Prostate gland (tissue), 2 donors: ENCODE data around the gene S100A13. TPM values are rescaled to one million over a fixed set of nuclear protein-coding genes. Genes with fewer than 3 reads are reported as not detected.

Experiments
- DNase-seq: peaks from one replicate; pipeline ENCODE4 v3.0.0-alpha.2; 2019; ENCODE audit warnings: low spot score
- H3K27ac ChIP-seq, 2 donors: fragments of 200-600 bp; sonication (generic); 2 replicates each; pipeline ENCODE4 v1.5.1; 2017 to 2019
- H3K27me3 ChIP-seq: fragments of 200-600 bp; sonication (generic); replicated peaks from 2 replicates; pipeline ENCODE4 v1.5.1; 2019; ENCODE audit not compliant: insufficient read depth
- H3K36me3 ChIP-seq, 2 donors: fragments of 200-600 bp; sonication (generic); 1 replicate in 1 of 2; 2 replicates in 1 of 2; pipeline versions ENCODE4 v1.5.1 to v1.8.1; 2017 to 2019
- H3K4me1 ChIP-seq: fragments of 200-600 bp; sonication (generic); replicated peaks from 2 replicates; pipeline ENCODE4 v1.5.1; 2019
- H3K4me3 ChIP-seq, 2 donors: fragments of 200-600 bp; sonication (generic); 2 replicates each; pipeline ENCODE4 v1.5.1; 2017 to 2019
- H3K9me3 ChIP-seq: fragments of 200-600 bp; sonication (generic); 2 replicates; pipeline ENCODE4 v1.5.1; 2017
- CTCF ChIP-seq, 4 experiments: fragments of 200-600 bp in 2 of 4; fragments of 450-650 bp in 2 of 4; sonication (generic) in 2 of 4; IDR thresholded peaks; 1 replicate in 3 of 4; 2 replicates in 1 of 4; pipeline ENCODE4 v1.5.1; 2016 to 2019; ENCODE audit warnings: antibody characterized with exemption in 4 of 4, mild to moderate bottlenecking in 2 of 4, moderate library complexity in 2 of 4
- POLR2A ChIP-seq: fragments of 450-650 bp; IDR thresholded peaks from one replicate; pipeline ENCODE4 v1.6.1; 2016; ENCODE audit warnings: antibody characterized with exemption, mild to moderate bottlenecking
- POLR2AphosphoS5 ChIP-seq: sonication (generic); formaldehyde crosslinking; IDR thresholded peaks from one replicate; pipeline ENCODE4 v1.6.1; 2017; ENCODE audit warnings: antibody characterized with exemption
- WGBS: methylation state at CpG from one replicate; pipeline ENCODE4 v1.1.5; 2018; 5-methylcytosine and 5-hydroxymethylcytosine counted together
- intact Hi-C: fragments of 100-400 bp; cut with DNase I; formaldehyde crosslinking; loops from one replicate; pipeline ENCODE4 v1.14.2; 2022
- total RNA-seq, 2 donors: library from RNA; depleted of rRNA; stranded (reverse); fragments of >200 nt; gene quantifications; one replicate each; pipeline ENCODE4 v1.1.0, GENCODE V29; 2016

S100A13 gene
- total RNA-seq, 2 donors from 2014 or later, result 53.3 to 96.5 TPM

- Histone ChIP-seq H3K9me3 (no peaks in the 10 kb centered on the region), H3K4me1 (no peaks in the 10 kb centered on the region), H3K36me3 (peaks cover 4 to 9% of the 10 kb centered on the region in 2 donors), H3K4me3 (no peak overlapping the region), H3K27ac (peak overlapping the region in 1 of 2 donors; percentile 24), H3K27me3 (no peaks in the 10 kb centered on the region)
- no peak for TF ChIP-seq POLR2A
- TF ChIP-seq POLR2AphosphoS5, result no peak
- no peak for TF ChIP-seq CTCF (IDR thresholded peaks at IDR 0.05)
- intact Hi-C loops, result no loop called here
- 97% methylated on average over 9 of the region's 9 CpGs for WGBS
- DNase-seq, result no peak
Observed at GRCh38 chr1:153636312-153636711, 9.0 kb upstream of the S100A13 start.

- H3K27ac ChIP-seq, result no peak overlapping the region
- H3K4me3 ChIP-seq, result peak overlapping the region in 1 of 2 donors; percentile 93
- H3K27me3 ChIP-seq, result no peaks in the 10 kb centered on the region
- 84% methylated on average over 7 of the region's 7 CpGs for WGBS
- peaks cover 4 to 9% of the 10 kb centered on the region in 2 donors for H3K36me3 ChIP-seq
- H3K9me3 ChIP-seq, result no peaks in the 10 kb centered on the region
- TF ChIP-seq POLR2A, result no peak
- TF ChIP-seq CTCF (IDR thresholded peaks at IDR 0.05), result no peak
- no peak for TF ChIP-seq POLR2AphosphoS5
- intact Hi-C loops, result loop anchor here (2.0 kb wide), 1 partner anchor 23 kb away; the partner anchor contains the start of gene SNAPIN
- DNase-seq, result no peak
- no peaks in the 10 kb centered on the region for H3K4me1 ChIP-seq
Observed at GRCh38 chr1:153635872-153636271, 8.6 kb upstream of the S100A13 start.

- DNase-seq, result peak; percentile 98
- H3K36me3 ChIP-seq, result peaks cover 0 to 9% of the 10 kb centered on the region in 2 donors
- no peaks in the 10 kb centered on the region for H3K9me3 ChIP-seq
- H3K4me3 ChIP-seq, result peak within 1 kb of the TSS; percentile 76 to 93
- H3K27ac ChIP-seq, result peak within 1 kb of the TSS; percentile 99 to 100
- no peaks in the 10 kb centered on the region for H3K4me1 ChIP-seq
- intact Hi-C loops, result loop anchor here (2.0 kb wide), 2 partner anchors 21 to 25 kb away; partner anchors contain the start of genes S100A16 and SNAPIN
- TF ChIP-seq CTCF (IDR thresholded peaks at IDR 0.05), result peak in 2 of 4 experiments; percentile 26 to 44
- peak; percentile 98 for TF ChIP-seq POLR2AphosphoS5
- TF ChIP-seq POLR2A, result peak; percentile 94
- 1% methylated on average over 65 of the region's 65 CpGs for WGBS
- H3K27me3 ChIP-seq, result no peaks in the 10 kb centered on the region
Observed at GRCh38 chr1:153633754-153634665, 6.7 kb upstream of the S100A13 start, which contains the start of gene CHTOP. Gene CHTOP, plus strand, starts transcription at chr1:153634066. Its CDS starts 2,523 bp downstream, at chr1:153636589.

- TF ChIP-seq CTCF (IDR thresholded peaks at IDR 0.05), result no peak
- TF ChIP-seq POLR2AphosphoS5, result no peak
- no peak for TF ChIP-seq POLR2A
- DNase-seq, result no peak
- 45% methylated on average over 18 of the region's 18 CpGs for WGBS
- peak overlapping the region; percentile 76 to 93 for H3K4me3 ChIP-seq
- no peaks in the 10 kb centered on the region for H3K9me3 ChIP-seq
- H3K27me3 ChIP-seq, result no peaks in the 10 kb centered on the region
- intact Hi-C loops, result loop anchor here (2.0 kb wide), 1 partner anchor 20 kb away; the partner anchor contains the start of gene S100A16
- H3K27ac ChIP-seq, result peak overlapping the region; percentile 99 to 100
- H3K36me3 ChIP-seq, result peaks cover 0 to 6% of the 10 kb centered on the region in 2 donors
- no peaks in the 10 kb centered on the region for H3K4me1 ChIP-seq
Observed at GRCh38 chr1:153633161-153633753, 6.0 kb upstream of the S100A13 start.
